ENCODE measurements around the gene TMEM125.

GRCh38 chr1:43272576-43273571, 3.1 kb downstream of the TMEM125 start:
- no peak for TF ChIP-seq GATA2 (IDR thresholded peaks at IDR 0.05; ENCODE audit: low read depth, low read length)
- no peak for TF ChIP-seq GATA3 (IDR thresholded peaks at IDR 0.05; ENCODE audit: low read depth, low read length)
